ENCODE results near the gene FRMD1.

Gene FRMD1

GRCh38 chr6:168060521-168060931 is 18.5 kb downstream of the FRMD1 start:
- Histone ChIP-seq H3K4me1 (ENCODE audit: control insufficient read depth, insufficient read depth, low read length) (no peaks in the 10 kb centered on the region), H3K9me3 (ENCODE audit: control insufficient read depth, insufficient read depth, low read depth, low read length) (no peaks in the 10 kb centered on the region), H3K4me3 (ENCODE audit: low read depth, low read length) (no peak overlapping the region), H3K36me3 (ENCODE audit: control insufficient read depth in 2 of 2, insufficient read depth in 1 of 2, low read length in 2 of 2) (no peaks in the 10 kb centered on the region), H3K27ac (ENCODE audit: extremely low read depth, low read depth, low read length) (no peak overlapping the region)
- ChIA-PET CTCF (interaction anchor here (0.6 to 1.4 kb wide), 14 partner anchors 9 to 990 kb away, joined by 3 to 12 read pairs (median 3); no protein-coding TSS in a partner anchor), POLR2A (no interaction called here)
- peak; percentile 30 for TF ChIP-seq ZNF654 (tag by site-specific recombination; IDR thresholded peaks at IDR 0.05; ENCODE audit: low read depth)
- no peak for TF ChIP-seq ZNF521 (tag by site-specific recombination; IDR thresholded peaks at IDR 0.05)
- peak; percentile 77 for TF ChIP-seq CTCF (tag by site-specific recombination; IDR thresholded peaks at IDR 0.05)

GRCh38 chr6:168058691-168059551 is 20.1 kb downstream of the FRMD1 start:
- POLR2A ChIA-PET: no interaction called here
- Histone ChIP-seq H3K9me3 (ENCODE audit: control insufficient read depth, insufficient read depth, low read depth, low read length) (no peaks in the 10 kb centered on the region), H3K36me3 (ENCODE audit: control insufficient read depth in 2 of 2, insufficient read depth in 1 of 2, low read length in 2 of 2) (no peaks in the 10 kb centered on the region), H3K4me3 (ENCODE audit: low read depth, low read length) (no peak overlapping the region), H3K27ac (ENCODE audit: extremely low read depth, low read depth, low read length) (no peak overlapping the region), H3K4me1 (ENCODE audit: control insufficient read depth, insufficient read depth, low read length) (no peaks in the 10 kb centered on the region)
- TF ChIP-seq ZNF692 (tag by site-specific recombination; IDR thresholded peaks at IDR 0.05): no peak
- TF ChIP-seq ZIC2 (tag by site-specific recombination; IDR thresholded peaks at IDR 0.05): peak; percentile 90
- TF ChIP-seq ZNF16 (tag by site-specific recombination; IDR thresholded peaks at IDR 0.05; ENCODE audit: low read depth): no peak
- TF ChIP-seq MYNN (tag by site-specific recombination; IDR thresholded peaks at IDR 0.05; ENCODE audit: borderline replicate concordance): no peak
- peak; percentile 14; the same call in 1 of the 2 replicates for TF ChIP-seq GLIS1 (tag by site-specific recombination; IDR thresholded peaks at IDR 0.05)
- TF ChIP-seq HOXD13 (CRISPR knock-in tag; IDR thresholded peaks at IDR 0.05; ENCODE audit: borderline replicate concordance): no peak
- TF ChIP-seq ZNF341 (tag by site-specific recombination; IDR thresholded peaks at IDR 0.05; ENCODE audit: low read depth): 0 out of 2 replicates have a peak, but pooled peaks have one; percentile 24
- TF ChIP-seq ZBTB48 (tag by site-specific recombination; IDR thresholded peaks at IDR 0.05): peak; percentile 58; the same call in 1 of the 2 replicates
- TF ChIP-seq YY1 (tag by site-specific recombination; IDR thresholded peaks at IDR 0.05): 0 out of 2 replicates have a peak, but pooled peaks have one; percentile 30
- peak; percentile 73; the same call in 1 of the 2 replicates for TF ChIP-seq ZNF449 (tag by site-specific recombination; IDR thresholded peaks at IDR 0.05)
- TF ChIP-seq ZNF423 (tag by site-specific recombination; IDR thresholded peaks at IDR 0.05): peak; percentile 46; the same call in 1 of the 2 replicates
- TF ChIP-seq ZBTB26 (tag by site-specific recombination; optimal IDR thresholded peaks at IDR 0.05): no peak
- TF ChIP-seq ZBTB11 (tag by site-specific recombination; conservative IDR thresholded peaks at IDR 0.05; ENCODE audit: low read depth): no peak
- TF ChIP-seq ZBTB6 (tag by site-specific recombination; IDR thresholded peaks at IDR 0.05): no peak
- CTCF ChIA-PET: interaction anchor here (0.6 to 1.2 kb wide), 2 partner anchors 120 to 137 kb away, joined by 3 read pairs; no protein-coding TSS in a partner anchor
